SKM-1 (cell line): ENCODE data around the gene NFIX.
"Not testable (repeated sequence)": the region's sequence is repeated elsewhere in the genome, so short reads cannot be mapped to it uniquely, and the experiment has no call there.

Experiments
- DNase-seq: peaks from one replicate; lab custom pipeline; 2025; ENCODE audit not compliant: unreplicated experiment; lab: John Stamatoyannopoulos, UW

Gene NFIX

GRCh38 chr19:12957389-12957952 lies 37.8 kb upstream of the NFIX start:
- DNase-seq, result not testable (repeated sequence)

GRCh38 chr19:12959481-12959880 lies 35.8 kb upstream of the NFIX start:
- DNase-seq, result no peak

GRCh38 chr19:12965017-12965811 lies 30.1 kb upstream of the NFIX start:
- DNase-seq, result peak; percentile 53

GRCh38 chr19:12965812-12966135 lies 29.5 kb upstream of the NFIX start:
- DNase-seq, result no peak

DNA sequence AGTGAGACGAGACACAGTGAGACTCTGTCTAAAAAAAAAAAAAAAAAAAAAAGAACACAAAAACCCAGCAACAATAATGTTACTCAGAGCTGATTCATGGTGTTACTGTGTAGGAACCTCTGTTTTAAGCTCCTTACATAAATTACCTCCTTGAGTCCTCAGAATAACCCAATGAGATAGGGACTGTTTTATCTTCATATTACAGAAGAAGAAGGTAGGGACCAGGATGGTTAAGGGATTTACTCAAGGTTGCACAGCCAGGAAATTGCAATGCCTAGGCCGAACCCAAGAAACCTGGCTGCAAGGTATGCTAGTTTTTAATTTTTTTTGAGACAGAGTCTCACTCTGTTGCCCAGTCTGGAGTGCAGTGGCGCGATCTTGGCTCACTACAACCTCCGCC lies 27.4 kb upstream of the NFIX start:
- no peak for DNase-seq

DNA sequence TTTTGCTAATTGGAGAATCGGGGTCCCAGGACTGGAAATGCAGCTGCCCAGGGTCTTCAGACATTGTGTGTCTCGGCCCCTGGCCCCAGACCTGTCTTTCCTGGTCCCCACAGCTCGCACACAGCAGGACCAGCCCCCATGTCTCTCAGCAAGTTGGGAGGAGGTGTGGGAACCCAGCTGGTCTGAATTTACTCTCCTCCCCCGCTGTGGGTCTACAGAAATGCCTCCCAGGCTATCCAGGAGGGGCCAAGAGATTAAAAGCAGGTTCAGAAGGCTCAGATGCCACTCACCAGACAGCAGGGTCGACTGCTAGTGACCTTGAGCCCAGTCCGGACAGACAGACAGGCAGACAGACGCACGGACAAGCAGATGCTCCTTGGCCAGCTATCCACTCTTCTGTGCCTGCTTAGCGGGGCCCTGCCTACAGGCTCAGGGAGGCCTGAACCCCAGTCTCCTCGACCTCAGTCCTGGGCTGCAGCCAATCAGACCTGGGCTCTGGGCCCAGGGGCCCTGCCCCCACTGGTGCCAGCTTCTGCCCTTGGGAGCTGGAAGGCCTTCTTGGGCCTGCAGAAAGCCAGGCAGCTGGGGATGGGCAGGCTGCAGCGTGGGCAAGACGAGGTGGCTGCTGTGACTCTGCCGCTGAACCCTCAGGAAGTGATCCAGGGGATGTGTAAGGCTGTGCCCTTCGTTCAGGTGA lies 25.8 kb upstream of the NFIX start, which contains the start of gene DAND5:
Gene DAND5 (plus strand): TSS at position 285 of the 697 bp plus-strand sequence. CDS start 85 bp downstream, at position 370.
- no peak for DNase-seq

- no peak for DNase-seq
Observed at GRCh38 chr19:12970070-12970820, 25.0 kb upstream of the NFIX start.

DNA sequence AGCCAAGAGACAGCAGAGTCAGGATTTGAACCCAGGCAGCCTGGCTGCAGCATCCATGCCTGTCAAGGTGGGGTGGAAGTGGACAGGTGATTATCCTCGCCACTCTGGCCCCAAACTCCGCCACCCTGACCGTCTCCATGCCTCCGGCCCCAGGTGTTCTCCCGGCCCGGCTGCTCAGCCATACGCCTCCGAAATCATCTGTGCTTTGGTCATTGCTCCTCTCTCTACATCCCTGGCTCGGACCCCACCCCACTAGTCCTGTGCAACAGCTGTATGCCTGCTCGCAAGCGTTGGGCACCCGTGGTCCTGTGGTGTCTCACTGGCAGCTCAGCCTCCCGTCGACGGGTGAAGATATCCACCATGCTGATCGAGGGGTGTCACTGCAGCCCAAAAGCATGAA lies 22.0 kb upstream of the NFIX start:
- no peak for DNase-seq

DNA sequence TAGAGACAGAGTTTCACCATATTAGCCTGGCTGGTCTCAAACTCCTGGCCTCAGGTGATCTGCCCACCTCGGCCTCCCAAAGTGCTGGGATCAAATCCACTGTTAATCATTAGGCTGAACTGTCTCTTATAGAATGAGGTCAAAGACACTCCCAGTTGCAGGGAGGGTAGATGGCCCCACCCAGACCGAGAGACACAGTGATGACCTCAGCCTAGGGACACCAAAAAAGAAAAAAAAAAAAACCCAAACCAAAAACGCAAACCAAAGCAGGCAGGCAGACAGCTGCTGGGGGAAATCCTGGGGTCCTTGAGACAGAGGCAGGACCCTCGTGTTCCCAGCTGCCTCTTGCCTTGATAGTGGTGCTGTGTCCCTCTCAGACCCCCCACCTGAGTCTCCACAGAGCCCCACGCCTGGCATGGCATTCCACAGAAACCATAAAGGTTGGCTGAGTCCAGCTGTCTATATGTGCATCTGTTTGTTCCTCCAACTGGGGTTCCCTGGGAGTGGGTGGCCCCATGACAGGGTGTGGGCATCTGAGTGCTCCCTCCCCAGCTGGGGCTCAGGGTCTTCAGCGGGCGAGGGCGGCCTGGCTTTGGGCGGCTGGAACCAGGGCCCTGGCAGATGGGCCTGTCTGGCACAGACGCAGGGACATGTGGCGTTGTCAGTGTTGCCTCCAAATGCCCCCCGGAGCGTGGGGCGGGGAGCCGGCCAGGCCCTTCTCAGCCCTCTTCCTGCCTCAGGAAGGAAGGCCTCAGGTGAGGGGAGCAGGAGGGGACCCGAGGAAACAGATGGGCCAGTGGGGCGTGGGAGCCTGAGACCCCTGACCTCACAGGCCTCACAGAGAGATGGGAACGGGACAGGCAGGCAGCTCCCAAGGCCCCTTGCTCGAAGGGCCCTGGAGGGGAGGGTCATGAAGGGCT lies 20.7 kb upstream of the NFIX start:
- no peak for DNase-seq

GRCh38 chr19:12975221-12975741 lies 20.0 kb upstream of the NFIX start:
- no peak for DNase-seq

DNA sequence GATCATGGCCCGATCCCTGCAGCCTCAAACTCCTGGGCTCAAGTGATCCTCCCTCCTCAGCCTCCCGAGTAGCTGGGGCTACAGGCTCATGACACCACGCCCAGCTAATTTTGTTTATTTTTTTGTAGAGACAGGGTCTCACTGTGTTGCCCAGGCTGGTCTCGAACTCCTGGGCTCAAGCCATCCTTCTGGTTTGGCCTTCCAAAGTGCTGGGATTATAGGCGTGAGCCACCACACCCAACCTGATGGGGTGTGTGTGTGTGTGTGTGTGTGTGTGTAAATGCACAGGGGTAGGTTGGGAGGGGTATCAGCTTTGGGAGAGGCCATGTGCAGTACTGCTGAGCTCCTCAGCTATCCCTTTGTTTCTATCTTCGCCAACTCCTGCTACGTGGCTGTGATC lies 19.2 kb upstream of the NFIX start:
- DNase-seq, result not testable (repeated sequence)

DNA sequence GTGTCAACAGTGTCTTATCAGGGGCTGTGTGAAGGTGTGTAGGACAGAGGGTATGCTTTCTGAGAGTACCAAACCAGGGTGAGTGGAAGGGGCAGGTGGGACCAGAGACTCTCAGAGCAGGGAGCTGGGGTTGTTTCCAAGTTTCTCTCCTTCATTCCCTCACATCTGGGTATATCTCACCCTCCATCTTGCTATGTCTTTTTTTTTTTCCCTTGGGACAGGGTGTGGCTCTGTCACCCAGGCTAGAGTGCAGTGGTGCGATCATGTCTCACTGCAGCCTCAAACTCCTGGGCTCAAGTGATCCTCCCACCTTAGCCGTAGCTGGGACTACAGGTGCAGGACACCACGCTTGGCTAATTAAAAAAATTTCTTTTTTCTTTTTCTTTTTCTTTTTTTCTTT lies 15.3 kb upstream of the NFIX start:
- DNase-seq, result no peak

DNA sequence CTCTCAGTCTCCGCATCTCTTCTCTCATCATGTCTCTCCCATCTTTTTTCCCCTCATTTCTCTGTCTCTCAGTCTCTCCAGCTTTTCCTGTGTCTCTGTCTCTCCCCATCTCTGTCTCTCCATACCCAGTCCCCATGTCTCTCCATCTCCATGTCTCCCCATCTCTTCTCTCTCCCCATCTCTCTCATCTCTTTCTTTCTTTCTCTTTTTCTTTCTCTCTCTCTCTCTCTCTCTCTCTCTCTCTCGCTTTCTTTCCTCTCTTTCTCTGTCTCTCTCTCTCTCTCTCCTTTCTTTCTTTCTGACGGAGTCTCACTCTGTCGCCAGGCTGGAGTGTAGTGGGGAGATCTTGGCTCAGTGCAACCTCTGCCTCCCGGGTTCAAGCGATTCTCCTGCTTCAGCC lies 12.6 kb upstream of the NFIX start:
- no peak for DNase-seq

DNA sequence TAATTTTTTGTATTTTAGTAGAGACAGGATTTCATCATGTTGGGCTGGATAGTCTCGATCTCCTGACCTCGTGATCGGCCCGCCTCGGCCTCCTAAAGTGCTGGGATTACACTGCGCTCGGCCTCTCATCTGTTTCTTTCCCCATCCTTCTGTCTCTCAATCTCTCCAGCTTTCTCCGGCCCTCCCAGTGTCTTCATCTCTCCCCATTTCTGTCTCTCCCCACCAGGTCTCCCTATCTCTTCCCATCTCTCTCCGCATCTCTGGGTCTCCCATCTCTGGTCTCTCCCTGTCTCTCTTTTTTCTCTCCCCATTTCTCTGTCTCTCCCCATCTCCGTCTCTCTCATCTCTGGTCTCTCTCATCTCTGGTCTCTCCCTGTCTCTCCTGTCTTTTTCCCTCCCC lies 12.2 kb upstream of the NFIX start:
- no peak for DNase-seq

GRCh38 chr19:12983542-12984142 lies 11.6 kb upstream of the NFIX start:
- peak; percentile 19 for DNase-seq

- DNase-seq, result no peak
Observed at GRCh38 chr19:12984143-12984627, 11.1 kb upstream of the NFIX start.

DNA sequence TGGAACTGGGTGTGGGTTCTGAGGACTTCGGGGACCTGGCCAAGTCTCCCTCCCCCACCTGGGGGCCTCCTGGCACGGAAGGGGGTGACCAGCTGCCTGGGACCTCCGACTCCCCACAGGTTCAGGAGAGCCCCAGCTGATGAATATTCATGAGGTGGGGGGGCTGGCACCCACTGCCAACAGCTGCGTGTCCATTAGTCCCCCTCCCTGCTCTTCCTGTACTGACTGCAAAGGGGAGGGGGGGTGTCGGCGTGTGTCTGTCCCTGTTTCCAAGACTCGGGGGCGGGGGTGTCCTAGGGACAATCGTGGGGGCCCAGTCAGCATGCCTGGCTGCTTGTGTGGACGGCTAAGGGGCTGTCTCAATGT lies 10.6 kb upstream of the NFIX start:
- DNase-seq, result no peak

DNA sequence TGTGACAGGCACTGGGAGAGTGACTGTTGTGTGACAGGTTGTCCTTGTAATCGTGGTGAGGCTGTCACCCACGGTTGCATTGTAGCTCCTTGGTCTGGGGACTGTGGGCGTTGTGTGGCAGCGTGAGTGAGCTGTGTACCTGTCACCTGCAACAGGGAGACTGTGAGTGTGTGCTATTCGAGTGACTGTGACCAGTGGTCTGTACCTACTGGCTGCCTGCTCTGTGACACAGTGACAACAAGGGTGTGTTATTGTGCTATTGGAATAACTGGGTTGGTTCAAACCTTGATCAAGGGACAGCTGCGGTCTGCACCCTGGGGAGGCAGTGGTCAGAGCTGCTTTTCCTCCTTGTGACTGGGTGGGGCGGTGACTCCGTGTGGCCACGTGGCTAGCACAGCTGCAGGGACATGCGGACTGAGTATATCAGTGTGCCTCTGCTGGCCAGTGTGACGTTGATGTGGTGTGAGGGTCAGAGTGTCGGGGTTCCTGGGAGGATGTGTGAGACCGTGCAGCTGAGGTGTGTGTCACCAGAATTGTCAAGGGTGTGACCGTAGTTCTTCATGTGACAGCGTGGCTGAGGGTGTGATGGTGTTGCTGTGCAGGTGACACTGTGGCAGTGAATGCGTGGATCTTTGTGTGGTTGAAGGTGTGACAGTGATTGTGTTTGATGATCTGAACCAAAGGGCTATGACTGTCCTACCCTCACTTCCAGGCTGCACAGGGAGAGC lies 10.1 kb upstream of the NFIX start:
- DNase-seq, result no peak

DNA sequence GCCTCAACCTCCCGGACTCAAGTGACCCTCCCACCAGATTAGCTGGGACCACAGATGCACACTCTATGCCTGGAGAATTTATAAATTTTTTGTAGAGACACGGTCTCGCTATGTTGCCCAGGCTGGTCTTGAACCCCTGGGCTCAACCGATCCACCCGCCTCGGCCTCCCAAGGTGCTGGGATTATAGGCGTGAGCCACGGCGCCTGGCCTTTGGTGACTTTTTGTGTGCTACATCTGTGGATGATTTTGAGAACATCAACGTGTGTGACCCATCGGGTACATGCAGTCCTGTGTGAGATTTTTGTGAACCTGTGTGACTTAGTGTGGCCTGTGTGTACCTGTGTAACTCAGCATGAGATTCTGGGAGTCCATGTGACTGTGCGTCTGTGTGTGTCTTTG lies 8.5 kb upstream of the NFIX start:
- DNase-seq, result no peak
